ENCODE measurements around the gene CDC20. TPM values are rescaled to one million over a fixed set of nuclear protein-coding genes. Genes with fewer than 3 reads are reported as not detected.

Gene CDC20
- polyA plus RNA-seq, 1 of the 3 experiments (the other 2 are of a cell fraction): 82.7 TPM

DNA sequence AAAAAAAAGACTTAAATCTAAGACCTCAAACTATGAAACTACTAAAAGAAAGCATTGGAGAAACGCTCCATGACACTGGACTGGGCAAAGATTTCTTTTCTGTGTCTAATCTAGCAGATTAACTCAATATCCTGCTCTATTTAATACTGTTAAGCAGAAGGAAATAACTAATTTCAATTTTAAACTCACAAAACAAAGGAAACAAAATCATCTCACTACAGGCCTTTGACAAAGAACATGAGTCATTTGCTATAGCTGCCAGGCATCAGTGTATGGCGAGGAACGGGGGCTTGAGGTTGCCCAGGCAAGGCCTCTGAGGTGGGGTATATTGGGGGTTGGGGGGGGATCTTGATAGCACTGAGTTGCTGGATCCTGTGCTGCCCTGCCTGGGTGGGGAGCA is 51.8 kb downstream of the CDC20 start (continued):
- TF ChIP-seq, protein P1, sequence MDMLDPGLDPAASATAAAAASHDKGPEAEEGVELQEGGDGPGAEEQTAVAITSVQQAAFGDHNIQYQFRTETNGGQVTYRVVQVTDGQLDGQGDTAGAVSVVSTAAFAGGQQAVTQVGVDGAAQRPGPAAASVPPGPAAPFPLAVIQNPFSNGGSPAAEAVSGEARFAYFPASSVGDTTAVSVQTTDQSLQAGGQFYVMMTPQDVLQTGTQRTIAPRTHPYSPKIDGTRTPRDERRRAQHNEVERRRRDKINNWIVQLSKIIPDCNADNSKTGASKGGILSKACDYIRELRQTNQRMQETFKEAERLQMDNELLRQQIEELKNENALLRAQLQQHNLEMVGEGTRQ (IDR thresholded peaks at IDR 0.05; ENCODE audit: borderline replicate concordance, low read depth, low read length): no peak
- no peak for TF ChIP-seq TCF12 (IDR thresholded peaks at IDR 0.05)
- TF ChIP-seq, protein P2, sequence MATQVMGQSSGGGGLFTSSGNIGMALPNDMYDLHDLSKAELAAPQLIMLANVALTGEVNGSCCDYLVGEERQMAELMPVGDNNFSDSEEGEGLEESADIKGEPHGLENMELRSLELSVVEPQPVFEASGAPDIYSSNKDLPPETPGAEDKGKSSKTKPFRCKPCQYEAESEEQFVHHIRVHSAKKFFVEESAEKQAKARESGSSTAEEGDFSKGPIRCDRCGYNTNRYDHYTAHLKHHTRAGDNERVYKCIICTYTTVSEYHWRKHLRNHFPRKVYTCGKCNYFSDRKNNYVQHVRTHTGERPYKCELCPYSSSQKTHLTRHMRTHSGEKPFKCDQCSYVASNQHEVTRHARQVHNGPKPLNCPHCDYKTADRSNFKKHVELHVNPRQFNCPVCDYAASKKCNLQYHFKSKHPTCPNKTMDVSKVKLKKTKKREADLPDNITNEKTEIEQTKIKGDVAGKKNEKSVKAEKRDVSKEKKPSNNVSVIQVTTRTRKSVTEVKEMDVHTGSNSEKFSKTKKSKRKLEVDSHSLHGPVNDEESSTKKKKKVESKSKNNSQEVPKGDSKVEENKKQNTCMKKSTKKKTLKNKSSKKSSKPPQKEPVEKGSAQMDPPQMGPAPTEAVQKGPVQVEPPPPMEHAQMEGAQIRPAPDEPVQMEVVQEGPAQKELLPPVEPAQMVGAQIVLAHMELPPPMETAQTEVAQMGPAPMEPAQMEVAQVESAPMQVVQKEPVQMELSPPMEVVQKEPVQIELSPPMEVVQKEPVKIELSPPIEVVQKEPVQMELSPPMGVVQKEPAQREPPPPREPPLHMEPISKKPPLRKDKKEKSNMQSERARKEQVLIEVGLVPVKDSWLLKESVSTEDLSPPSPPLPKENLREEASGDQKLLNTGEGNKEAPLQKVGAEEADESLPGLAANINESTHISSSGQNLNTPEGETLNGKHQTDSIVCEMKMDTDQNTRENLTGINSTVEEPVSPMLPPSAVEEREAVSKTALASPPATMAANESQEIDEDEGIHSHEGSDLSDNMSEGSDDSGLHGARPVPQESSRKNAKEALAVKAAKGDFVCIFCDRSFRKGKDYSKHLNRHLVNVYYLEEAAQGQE (IDR thresholded peaks at IDR 0.05; ENCODE audit: low read depth, low read length): no peak

Other genes with a start within 250 kb of the CDC20 start
- 134 and 146 TPM in 2 replicates for gene EBNA1BP2, start 186.7 kb upstream of the CDC20 start, polyA plus RNA-seq (2012; rRNA removed)
- 0.36 and 0.60 TPM in 2 replicates for gene CFAP57, start 186.7 kb upstream of the CDC20 start, polyA plus RNA-seq (2012; rRNA removed)
- gene TMEM125, start 89.0 kb upstream of the CDC20 start, polyA plus RNA-seq (2012; rRNA removed): not detected in 2 replicates
- not detected in 2 replicates for gene C1orf210, start 73.4 kb upstream of the CDC20 start, polyA plus RNA-seq (2012; rRNA removed)
- gene TIE1, start 58.0 kb upstream of the CDC20 start, polyA plus RNA-seq (2012; rRNA removed): 0.81 and 1.6 TPM in 2 replicates
- not detected in 2 replicates for gene MPL, start 21.2 kb upstream of the CDC20 start, polyA plus RNA-seq (2012; rRNA removed)
- gene ELOVL1, start 9.0 kb downstream of the CDC20 start, polyA plus RNA-seq (2012; rRNA removed): 127 and 182 TPM in 2 replicates
- gene MED8, start 30.8 kb downstream of the CDC20 start, polyA plus RNA-seq (2012; rRNA removed): 33.7 and 42.9 TPM in 2 replicates
- 11.1 and 12.9 TPM in 2 replicates for gene SZT2, start 30.9 kb downstream of the CDC20 start, polyA plus RNA-seq (2012; rRNA removed)
- 6.8 and 11.1 TPM in 2 replicates for gene HYI, start 95.0 kb downstream of the CDC20 start, polyA plus RNA-seq (2012; rRNA removed)
- gene PTPRF, start 171.9 kb downstream of the CDC20 start, polyA plus RNA-seq (2012; rRNA removed): 67.6 and 72.7 TPM in 2 replicates